ENCODE measurements around the gene FOXP1.

FOXP1 gene

DNA sequence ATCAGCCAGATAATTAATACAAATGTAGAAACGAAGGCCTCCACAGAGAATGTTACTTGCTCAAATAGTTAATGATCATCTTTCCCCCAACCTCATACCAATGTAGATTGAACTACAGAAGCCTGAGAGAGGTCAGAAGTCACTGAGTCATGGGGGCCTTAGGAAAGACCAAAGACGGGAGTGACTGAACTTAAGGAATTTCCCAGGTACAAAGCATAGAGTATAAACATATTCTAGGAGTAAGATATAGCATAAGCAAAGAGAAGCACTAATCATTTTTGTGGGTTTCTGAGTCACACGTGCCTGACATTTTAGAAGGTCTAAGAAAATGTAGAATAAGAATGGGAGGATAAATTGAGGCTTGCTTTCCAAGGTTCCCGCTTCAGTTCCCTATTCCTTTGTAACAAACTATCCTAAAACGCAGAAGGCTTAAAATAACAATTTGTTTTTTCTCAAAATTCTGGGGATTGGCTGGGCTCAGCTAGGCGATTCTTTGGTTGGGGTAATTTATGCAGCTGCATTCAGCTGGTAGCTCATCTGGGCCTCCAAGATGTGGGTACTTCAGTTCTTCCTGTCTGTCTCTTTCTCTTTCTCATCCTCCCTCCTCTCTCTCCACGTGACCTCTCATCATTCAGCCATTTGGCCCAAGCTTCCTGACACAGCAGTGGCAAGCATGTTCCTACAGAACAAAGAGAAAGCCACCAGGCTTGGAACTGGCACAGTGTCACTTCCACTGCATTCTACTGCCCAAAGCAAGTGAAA lies 422.6 kb downstream of the FOXP1 start:
- DNase-seq: no peak

- DNase-seq: no peak
Measured at GRCh38 chr3:71156062-71156665, 427.4 kb downstream of the FOXP1 start.

DNA sequence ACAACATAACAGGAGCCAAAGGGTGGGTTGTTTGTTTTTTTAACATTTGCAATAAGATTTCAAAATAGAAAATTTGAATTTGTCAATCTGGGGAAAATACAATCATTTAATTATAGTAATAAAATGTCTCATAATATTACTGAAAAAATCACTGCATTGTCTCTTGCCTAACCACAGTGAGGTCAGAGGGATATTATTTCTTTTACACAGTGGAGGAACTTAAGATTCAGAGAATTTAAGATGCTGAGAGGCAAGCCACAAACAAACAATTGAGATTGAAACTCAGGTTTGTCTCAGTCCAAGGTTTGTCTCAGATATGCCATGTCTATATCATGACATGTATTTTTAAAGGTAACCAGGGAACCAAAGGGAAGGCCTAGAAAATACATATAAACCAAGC lies 428.7 kb downstream of the FOXP1 start:
- no peak for DNase-seq

- DNase-seq: no peak
Measured at GRCh38 chr3:71153713-71154112, 429.8 kb downstream of the FOXP1 start.

DNA sequence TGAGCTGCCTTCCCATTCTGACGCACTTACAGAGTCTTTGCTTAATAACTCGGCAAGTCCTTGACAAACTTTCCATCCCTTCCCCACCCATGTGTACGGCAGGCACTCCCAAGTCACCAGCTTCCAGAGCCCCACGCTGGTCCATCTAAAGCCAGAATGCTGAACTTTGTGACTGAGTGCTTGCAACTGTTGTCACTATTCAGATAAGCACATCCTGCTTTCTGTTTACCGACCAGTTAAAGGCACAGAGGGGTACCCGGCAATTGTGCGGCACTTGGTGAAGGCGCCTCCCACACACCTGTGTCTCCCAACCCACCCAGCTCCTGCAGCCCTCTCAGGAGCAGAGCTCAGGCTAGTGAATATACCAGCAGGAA lies 430.6 kb downstream of the FOXP1 start:
- no peak for DNase-seq

DNA sequence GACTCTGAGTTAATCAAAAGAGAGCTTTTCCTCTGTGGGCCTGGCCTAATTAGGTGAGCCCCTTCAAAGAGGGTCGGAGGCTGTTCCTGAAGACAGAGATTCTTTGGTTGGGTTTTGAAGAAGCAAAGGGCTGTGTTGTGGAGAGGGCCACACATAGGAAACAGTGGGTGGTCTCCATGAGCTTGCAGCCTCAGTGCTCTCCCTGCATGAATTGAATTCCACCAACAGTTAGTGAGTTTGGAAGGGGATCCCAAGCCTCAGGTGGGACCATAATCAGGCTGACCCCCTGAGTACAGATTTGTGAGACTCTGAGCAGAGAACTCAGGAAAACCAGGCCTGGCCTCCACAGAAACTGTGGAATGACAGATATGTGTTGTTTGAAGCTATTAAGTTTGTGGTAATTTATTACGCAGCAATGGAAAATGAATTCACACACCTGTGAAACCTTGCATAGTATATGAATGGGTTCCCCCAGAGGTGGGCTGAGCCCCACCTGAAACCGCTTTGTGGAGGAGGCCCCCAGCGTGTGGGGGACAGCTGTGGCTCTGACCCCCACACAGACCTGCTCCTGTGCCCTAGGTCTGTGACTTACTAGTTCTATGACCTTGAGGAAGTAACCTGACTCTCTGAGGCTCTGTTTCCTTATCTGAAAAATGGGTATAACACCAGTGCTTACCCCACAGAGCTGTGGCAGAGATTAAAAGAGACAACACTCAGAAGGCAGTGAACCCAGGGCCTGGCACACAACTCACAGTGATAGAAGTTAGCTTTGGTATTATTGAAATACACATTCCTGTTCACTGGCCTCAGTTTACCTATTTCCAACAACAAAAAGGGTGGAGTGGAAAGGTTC lies 431.3 kb downstream of the FOXP1 start:
- no peak for DNase-seq

- DNase-seq: no peak
Measured at GRCh38 chr3:71149959-71150954, 433.3 kb downstream of the FOXP1 start.

DNA sequence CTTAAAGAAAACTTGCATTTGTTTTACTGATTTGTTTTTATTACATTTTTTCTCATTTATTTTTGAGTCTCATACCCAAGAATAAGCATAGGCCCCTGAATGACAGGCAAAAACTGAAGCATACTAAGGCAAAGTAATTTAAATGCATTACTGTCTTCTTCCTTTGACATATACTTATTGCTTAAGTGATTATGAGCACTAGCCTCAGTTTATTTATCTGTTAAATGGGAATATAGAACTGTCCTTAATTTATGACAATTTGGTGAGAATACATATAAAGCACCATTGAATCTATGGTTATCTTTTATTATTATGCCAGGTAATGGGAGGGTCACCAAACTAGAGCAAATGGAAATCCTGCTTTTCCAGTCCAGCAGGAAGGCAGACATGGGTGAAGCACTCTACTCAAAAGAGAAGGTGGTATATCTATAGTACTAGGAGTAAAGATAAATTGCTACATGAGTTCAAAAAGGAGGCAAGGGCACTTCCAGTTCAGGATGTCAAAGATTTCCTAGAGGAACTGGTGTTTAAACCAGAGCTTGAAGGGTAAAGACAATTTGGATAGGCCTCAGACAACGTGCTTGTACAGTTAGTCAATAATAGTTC lies 435.0 kb downstream of the FOXP1 start:
- DNase-seq: no peak

GRCh38 chr3:71146673-71147072 lies 436.9 kb downstream of the FOXP1 start:
- no peak for DNase-seq

- DNase-seq: no peak
Measured at GRCh38 chr3:71145954-71146353, 437.6 kb downstream of the FOXP1 start.

DNA sequence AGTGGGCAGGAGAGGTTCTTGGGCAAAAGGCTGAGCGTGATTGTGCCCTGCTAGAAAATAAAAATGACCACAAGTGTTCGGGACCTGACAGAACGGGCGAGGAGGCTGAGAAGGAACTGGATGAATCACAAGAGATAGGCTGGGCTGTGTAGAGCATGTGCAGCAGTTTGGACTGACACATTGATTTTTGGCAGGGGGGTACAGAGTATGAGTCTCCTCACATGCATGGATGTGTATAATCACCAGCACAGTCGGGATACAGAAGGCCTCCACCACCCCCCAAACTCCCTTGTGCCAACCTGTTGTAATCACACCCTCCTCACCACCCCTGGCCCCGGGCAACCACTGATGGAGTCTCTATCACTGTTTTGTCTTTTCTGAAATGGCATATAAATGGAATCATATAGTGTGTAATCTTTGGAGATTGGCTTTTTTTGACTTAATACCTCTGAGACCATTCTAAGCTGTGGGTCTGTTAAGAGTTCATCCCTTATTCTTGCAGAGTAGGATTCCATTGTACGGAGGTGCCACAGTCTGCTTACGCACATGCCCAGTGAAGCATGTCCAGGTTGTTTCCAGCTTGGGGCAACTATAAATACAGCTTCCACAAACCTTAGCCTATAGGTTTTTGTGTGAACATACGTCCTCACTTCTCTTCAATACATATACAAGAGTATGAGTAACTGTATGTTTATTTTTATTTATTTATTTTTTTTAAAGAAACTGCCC lies 438.8 kb downstream of the FOXP1 start:
- DNase-seq: no peak

- no peak for DNase-seq
Measured at GRCh38 chr3:71143493-71143892, 440.0 kb downstream of the FOXP1 start.

- no peak for DNase-seq
Measured at GRCh38 chr3:71142441-71143161, 440.9 kb downstream of the FOXP1 start.

DNA sequence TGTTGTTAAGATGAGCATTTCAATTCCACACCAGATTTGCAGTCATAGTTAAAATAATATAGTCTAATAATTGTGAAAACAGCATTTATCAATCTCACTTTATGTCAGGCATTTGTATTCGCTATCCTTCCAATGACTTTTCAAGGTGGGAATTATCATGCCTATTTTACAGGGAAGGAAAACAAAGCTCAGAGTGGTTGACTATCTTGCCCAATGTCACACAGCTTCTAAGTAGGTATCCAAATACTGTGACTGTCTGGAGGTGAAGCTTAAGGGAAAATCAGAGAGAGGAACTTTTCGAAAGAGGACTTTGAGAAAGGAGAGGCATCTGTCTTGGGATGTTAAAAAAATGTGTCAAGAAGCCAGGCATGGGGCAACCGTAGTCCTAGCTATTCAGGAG lies 443.1 kb downstream of the FOXP1 start:
- no peak for DNase-seq

DNA sequence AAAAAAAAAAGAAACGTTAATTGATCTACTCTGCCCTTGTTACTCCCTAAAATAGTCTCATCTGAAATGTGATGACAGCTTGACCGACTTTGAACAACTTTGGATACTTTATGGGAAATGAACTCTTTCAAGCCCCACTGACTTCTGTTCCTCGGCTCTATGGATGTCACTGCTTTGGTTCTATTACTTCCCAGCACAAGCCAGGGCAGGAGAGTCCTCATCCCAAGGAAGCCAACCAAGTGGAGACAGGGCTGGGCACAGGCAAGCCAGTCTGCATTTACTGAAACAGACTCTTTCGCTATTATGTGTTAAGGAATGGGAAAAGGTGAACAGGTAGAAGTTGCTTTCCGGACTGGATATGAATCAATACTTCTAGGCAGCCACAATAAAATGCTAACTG lies 444.0 kb downstream of the FOXP1 start:
- no peak for DNase-seq

DNA sequence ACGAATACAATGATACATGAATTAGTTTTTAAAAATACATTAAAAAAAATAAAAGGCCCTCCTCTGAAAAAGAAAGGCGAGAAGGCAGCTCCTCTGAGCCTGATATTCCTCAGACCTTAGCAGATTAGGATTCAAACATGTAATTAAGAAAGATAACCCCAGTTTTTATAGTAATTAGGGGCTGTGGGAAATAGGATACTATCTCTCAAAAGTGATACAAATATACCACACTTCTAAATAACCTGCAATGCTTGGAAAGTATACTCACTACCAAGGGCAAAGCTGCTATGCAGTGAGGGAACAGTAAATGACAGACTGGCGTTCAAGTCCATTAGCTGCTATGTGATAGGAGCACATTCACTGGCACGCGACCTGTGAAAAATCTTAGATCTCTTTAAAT lies 445.1 kb downstream of the FOXP1 start:
- DNase-seq: no peak

DNA sequence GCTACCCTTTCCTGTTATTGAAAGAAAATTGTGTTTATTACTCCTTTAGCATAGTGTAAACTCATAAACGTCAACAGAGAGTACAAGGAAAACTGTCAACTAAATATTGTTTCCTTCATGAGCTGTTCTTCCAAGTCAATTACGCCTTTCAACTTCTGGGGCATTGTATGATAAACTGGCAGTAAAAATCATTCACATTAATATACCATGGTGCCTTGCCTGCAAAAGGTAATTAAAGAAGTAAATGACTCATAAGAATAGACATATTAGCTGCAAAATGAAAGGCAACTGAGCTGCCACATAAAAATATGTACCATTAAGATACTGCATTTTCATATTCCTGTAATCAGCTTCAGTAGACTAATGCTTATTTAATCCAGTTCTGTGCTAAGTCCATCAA lies 447.3 kb downstream of the FOXP1 start:
- DNase-seq: no peak

GRCh38 chr3:71135373-71136088 lies 448.0 kb downstream of the FOXP1 start:
- no peak for DNase-seq

DNA sequence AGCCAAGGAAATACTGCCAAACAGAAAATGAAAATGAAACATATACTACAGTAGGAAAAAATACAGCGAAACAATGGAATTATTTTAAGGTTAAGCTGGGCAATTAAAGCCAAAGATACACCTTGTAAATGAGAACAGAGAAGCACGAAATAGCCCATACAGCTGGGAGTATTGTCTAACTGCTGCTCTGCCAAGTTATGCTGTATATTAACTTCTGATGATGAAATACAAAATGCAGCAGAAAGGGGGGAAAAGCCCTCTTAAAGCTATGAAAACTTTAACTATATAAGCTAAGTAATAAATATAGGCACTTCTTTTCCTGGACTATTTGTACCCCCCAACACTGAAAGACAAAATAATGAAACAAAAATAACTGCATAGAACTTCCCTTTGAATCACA lies 449.0 kb downstream of the FOXP1 start:
- no peak for DNase-seq

GRCh38 chr3:71133865-71134264 lies 449.7 kb downstream of the FOXP1 start:
- no peak for DNase-seq

All from cortex of kidney (tissue), 1 donor.